NB4 (cell line): ENCODE data around the gene SRMS.

Source experiments
- POLR2A ChIP-seq: IDR thresholded peaks from 2 replicates; pipeline ENCODE4 v1.6.1; 2011; ENCODE audit warnings: mild to moderate bottlenecking; ENCODE audit not compliant: insufficient read length; ENCODE audit errors: extremely low read depth
- TF ChIP-seq, protein P1 (sequence below): IDR thresholded peaks from one replicate; pipeline ENCODE4 v1.5.1; 2012; ENCODE audit warnings: low read depth, low read length
- TF ChIP-seq, protein P2 (sequence below): IDR thresholded peaks from 2 replicates; pipeline ENCODE4 v1.6.1; 2011; ENCODE audit warnings: low read depth, low read length

DNA sequence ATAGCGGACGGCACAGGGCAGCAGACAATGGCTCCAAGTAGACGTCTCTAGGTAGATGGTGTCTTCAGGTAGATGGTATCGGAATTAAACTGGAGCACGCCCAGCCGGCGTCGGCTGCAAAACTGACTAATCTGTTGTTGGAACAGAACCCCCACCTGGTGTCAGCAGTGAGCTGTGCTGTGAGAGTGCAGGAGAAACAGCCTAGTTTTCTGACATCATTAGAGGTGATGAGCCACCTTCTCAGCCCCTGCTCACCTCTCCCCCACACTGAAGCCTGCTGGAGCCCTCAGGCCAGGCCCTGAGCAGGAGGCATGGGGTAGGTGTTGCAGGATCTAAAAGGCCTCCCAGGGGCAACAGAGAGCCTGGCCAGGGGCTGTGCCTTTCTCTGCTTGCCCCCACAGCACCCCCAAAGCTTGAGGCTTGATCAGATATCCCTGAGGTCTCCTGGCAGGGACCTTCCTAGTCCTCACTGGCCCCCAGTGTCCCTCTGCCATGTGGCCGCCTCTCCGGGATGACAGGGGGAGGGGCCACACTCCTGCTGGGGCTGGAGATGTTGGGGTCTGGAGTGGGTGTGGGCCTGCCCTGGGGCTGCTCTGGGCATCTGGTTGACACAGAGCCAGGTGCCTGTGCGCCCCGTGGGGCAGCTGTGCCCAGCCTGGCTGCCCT, 33.4 kb upstream of the SRMS start:
- TF ChIP-seq POLR2A = no peak
- TF ChIP-seq, protein P1, sequence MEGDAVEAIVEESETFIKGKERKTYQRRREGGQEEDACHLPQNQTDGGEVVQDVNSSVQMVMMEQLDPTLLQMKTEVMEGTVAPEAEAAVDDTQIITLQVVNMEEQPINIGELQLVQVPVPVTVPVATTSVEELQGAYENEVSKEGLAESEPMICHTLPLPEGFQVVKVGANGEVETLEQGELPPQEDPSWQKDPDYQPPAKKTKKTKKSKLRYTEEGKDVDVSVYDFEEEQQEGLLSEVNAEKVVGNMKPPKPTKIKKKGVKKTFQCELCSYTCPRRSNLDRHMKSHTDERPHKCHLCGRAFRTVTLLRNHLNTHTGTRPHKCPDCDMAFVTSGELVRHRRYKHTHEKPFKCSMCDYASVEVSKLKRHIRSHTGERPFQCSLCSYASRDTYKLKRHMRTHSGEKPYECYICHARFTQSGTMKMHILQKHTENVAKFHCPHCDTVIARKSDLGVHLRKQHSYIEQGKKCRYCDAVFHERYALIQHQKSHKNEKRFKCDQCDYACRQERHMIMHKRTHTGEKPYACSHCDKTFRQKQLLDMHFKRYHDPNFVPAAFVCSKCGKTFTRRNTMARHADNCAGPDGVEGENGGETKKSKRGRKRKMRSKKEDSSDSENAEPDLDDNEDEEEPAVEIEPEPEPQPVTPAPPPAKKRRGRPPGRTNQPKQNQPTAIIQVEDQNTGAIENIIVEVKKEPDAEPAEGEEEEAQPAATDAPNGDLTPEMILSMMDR = peak; percentile 39
- TF ChIP-seq, protein P2, sequence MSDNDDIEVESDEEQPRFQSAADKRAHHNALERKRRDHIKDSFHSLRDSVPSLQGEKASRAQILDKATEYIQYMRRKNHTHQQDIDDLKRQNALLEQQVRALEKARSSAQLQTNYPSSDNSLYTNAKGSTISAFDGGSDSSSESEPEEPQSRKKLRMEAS = no peak
